GM18526 (cell line): Measurements from ENCODE around the gene TAB2.

Experiments
- POLR2A ChIP-seq: IDR thresholded peaks from 3 replicates; pipeline ENCODE4 v1.6.1; 2011; ENCODE audit not compliant: insufficient read length; ENCODE audit errors: extremely low read depth

TAB2 gene

DNA sequence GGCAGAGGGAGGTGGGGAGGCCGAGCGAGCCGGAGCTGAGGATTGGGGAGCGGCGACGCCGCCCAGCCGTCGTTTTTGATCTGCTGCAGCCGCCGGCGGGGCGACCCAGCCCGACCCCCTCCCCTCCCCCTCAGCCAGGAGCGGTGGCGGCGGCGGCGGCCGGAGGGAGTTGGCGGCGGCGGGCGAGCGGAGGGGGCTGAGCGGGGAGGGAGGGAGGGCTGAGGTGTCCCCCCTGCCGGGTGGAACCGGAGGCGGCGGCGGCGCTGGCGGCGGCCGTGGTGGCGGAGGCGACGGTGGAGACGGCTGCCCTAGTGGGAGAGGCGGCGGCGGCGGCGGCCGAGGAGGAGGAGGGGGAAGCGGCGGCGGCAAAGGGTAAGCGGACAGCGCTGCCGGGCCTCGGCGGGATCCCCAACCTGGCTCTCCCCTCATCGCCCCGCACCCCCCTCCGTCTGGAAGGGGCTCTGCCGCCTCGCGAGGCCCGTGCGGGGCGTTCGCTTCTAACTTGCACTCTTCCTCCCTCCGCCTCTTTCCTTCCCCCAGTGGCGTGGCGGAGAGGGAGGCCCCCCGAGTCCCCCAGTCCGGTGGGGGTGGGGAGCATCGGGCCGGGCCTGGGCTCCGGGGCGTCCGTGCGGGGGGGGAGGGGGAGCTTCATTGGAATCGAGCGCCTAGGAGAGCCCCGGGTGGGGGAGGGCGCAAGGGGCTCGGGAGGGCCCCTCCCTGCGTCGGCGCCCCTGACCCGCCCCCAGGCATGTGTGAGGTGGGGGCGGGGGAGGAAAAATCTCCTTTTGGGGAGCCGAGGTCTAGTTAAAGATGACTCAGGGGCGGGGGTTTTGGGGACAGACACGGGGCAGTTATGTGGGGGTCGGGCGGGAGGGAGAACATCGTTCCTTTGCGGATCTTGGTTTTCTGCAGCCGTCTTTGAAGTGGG, at the start of gene TAB2:
TAB2 (plus strand) TSS at position 69 of the 928 bp plus-strand sequence. CDS start 52,286 bp downstream, outside the sequence.
- no peak for TF ChIP-seq POLR2A

DNA sequence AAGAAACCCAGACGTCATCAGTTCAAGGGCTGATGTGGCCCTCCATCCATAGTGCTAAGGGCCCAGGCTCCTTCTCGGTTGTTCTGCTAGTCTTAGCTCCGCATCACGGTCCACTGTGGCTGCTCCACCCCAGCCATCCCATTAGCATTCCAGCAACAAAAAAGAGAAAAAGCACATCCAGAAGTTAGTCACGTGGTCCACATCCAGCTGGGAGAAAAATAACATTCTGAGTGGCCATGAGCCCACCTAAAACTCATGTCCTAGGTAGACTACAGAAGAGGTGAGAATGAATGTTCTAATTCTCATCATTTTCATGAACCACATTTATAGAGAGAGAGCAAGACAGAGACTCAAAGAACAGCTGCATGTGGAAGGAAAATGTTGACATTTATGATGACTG, 49.4 kb upstream of the TAB2 start:
- TF ChIP-seq POLR2A: no peak

- no peak for TF ChIP-seq POLR2A
Measured at GRCh38 chr6:149268768-149269167, 48.7 kb upstream of the TAB2 start.

DNA sequence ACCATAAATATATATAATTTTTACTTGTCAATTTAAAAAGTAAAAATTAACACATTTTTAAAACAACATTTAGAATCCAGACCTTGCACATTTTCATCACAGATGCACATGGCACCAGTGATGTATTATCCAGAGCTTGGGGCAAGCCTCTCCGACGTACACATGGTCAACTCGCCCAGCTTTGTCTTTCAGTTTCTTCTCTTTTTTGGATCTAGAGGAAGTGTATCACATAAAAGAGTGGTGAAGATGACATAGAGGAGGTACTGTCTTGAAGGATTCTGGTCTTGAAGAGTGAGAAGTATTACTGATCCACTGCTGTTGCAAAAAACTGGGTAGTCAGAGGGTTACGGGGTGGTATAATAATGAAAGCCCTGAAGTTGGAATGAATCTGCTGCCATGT, 46.9 kb upstream of the TAB2 start:
- no peak for TF ChIP-seq POLR2A

- no peak for TF ChIP-seq POLR2A
Measured at GRCh38 chr6:149271348-149272340, 45.9 kb upstream of the TAB2 start.

- no peak for TF ChIP-seq POLR2A
Measured at GRCh38 chr6:149273318-149273717, 44.2 kb upstream of the TAB2 start.

- TF ChIP-seq POLR2A: no peak
Measured at GRCh38 chr6:149275621-149276020, 41.9 kb upstream of the TAB2 start.

DNA sequence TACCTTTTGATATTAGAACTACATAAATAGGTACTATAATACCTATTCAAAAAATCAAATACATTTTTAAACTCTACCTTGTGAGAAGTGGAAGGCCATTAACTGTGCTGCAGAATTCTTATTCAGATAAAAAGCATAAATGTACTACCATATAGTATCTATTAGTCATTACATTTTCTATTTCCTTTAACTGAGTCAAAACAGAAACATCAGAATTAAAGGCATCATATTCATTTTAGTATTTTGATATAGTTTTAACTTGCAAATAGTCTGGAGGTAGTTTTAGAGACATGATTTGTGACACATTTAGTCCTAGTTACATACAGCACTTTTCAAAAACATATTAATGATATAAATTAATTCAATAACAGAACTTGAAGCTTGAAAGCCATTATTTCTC, 39.9 kb upstream of the TAB2 start:
- no peak for TF ChIP-seq POLR2A

DNA sequence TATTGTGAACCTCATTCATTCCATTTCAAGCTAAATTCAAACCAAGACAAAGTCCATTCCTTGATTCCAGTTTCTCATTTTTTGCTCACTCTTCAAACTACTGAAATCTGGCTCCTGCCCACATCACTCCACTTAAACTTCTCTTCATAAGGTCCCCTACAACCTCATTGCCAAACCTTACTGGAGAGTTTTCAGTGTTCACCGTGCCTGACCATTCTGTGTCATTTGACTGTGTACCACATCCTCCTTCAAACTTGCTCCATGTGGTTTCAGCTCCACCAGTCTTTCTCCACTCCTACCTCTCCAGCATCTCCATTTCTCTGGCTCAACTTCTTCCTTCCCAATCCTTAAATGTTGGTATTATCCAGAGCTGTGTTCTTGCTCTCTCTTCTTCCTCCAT, 38.5 kb upstream of the TAB2 start:
- TF ChIP-seq POLR2A: no peak

- no peak for TF ChIP-seq POLR2A
Measured at GRCh38 chr6:149284904-149285303, 32.6 kb upstream of the TAB2 start.

- TF ChIP-seq POLR2A: no peak
Measured at GRCh38 chr6:149285626-149286025, 31.9 kb upstream of the TAB2 start.

GRCh38 chr6:149286905-149287304, 30.6 kb upstream of the TAB2 start:
- TF ChIP-seq POLR2A: no peak

- TF ChIP-seq POLR2A: no peak
Measured at GRCh38 chr6:149289192-149289781, 28.2 kb upstream of the TAB2 start.

DNA sequence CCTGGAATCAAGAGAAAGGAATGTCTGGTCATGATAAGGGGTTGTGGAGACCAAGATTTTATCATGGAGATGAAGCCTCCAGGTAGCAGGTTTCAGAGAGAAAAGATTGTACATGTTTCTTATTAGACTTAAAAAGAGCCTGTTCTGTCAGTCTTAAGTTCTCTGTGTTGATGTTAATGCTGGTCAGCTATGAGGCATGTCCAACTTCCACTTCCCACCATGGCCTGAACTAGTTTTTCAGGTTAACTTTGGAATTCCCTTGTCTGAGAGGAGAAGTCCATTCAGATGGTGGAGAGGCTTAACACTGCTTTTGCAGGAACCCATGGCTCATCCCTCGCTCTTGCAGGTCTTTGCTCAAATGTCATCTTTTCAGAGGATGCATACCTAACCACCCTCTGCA, 27.5 kb upstream of the TAB2 start:
- no peak for TF ChIP-seq POLR2A

GRCh38 chr6:149293244-149293643, 24.3 kb upstream of the TAB2 start:
- TF ChIP-seq POLR2A: no peak
